MM.1S (cell line): Measurements from ENCODE around the gene SYNRG.

Experiments used
- EZH2phosphoT487 ChIP-seq: fragments of 300-600 bp; sonication (generic); IDR thresholded peaks from 2 replicates; pipeline ENCODE4 v1.6.1; 2018; ENCODE audit warnings: antibody characterized with exemption, low read length
- TF ChIP-seq, protein P1 (sequence below): fragments of 300-600 bp; sonication (generic); IDR thresholded peaks from 2 replicates; pipeline ENCODE4 v1.5.1; 2016; ENCODE audit warnings: antibody characterized with exemption, low read length, mixed read lengths

DNA sequence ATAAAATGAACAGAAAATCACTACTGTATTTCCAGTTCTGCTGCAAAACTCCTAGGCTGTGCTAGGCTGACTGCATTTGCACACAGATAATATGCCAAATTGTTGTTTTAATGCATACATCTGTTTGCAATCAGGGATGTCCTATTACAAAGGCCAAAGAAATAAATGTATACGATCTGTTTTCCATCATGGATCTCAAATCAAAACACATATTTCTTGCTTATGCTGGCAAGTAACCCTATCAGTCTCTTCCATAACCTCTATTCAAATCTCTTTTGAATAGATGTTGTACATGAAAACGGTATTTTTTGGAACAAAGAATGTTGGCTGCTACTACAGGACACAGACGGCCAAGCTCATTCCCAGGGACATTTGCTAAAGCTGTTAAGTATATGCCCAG lies 62.9 kb downstream of the SYNRG start:
- TF ChIP-seq, protein P1, sequence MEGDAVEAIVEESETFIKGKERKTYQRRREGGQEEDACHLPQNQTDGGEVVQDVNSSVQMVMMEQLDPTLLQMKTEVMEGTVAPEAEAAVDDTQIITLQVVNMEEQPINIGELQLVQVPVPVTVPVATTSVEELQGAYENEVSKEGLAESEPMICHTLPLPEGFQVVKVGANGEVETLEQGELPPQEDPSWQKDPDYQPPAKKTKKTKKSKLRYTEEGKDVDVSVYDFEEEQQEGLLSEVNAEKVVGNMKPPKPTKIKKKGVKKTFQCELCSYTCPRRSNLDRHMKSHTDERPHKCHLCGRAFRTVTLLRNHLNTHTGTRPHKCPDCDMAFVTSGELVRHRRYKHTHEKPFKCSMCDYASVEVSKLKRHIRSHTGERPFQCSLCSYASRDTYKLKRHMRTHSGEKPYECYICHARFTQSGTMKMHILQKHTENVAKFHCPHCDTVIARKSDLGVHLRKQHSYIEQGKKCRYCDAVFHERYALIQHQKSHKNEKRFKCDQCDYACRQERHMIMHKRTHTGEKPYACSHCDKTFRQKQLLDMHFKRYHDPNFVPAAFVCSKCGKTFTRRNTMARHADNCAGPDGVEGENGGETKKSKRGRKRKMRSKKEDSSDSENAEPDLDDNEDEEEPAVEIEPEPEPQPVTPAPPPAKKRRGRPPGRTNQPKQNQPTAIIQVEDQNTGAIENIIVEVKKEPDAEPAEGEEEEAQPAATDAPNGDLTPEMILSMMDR, result no peak
- no peak for TF ChIP-seq EZH2phosphoT487
